Right renal cortex interstitium (tissue), 3 donors: Measurements from ENCODE around the gene B4GAT1. TPM values are rescaled to one million over a fixed set of nuclear protein-coding genes. Genes with fewer than 3 reads are reported as not detected.
"Not testable (repeated sequence)": the region's sequence is repeated elsewhere in the genome, so short reads cannot be mapped to it uniquely, and the experiment has no call there.

Source experiments
- DNase-seq, 3 donors: peaks; one replicate each; pipeline ENCODE4 v3.0.0-alpha.2; 2013; ENCODE audit warnings: low read depth in 3 of 3, low spot score in 2 of 3
- polyA plus RNA-seq, 3 donors: library from polyadenylated mRNA; unstranded; fragments of 120-200 nt; gene quantifications; one replicate each; pipeline ENCODE4 v1.2.1, GENCODE V29; 2013; ENCODE audit not compliant: insufficient read length in 3 of 3

Gene B4GAT1
- polyA plus RNA-seq, 3 donors: 50.0 to 55.0 (median 50.6) TPM

GRCh38 chr11:66326261-66327111 lies 20.9 kb downstream of the B4GAT1 start:
- no peak for DNase-seq

GRCh38 chr11:66325263-66325671 lies 22.2 kb downstream of the B4GAT1 start:
- DNase-seq: no peak

DNA sequence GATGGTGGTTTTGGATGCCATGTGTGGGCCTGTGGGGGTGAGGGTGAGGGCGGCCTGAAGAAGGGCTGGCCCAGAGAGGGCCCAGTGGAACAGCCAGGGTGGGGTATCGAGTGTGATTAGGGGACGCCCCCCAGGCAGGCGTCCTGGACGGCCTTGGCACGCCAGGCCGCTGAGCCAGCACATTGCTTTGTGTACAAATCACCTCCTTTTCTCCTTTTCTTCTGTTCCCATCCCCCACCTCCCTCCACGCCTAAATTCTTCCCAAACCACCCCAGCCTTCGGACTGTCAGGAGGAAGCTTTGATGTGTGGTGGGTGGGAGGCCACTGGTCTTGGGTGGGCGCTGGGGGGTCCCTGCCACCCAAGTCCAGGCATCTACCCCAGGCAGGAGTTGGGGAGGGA lies 22.8 kb downstream of the B4GAT1 start:
- no peak for DNase-seq

GRCh38 chr11:66323684-66324083 lies 23.7 kb downstream of the B4GAT1 start:
- DNase-seq: no peak

GRCh38 chr11:66322732-66323427 lies 24.5 kb downstream of the B4GAT1 start:
- no peak for DNase-seq

DNA sequence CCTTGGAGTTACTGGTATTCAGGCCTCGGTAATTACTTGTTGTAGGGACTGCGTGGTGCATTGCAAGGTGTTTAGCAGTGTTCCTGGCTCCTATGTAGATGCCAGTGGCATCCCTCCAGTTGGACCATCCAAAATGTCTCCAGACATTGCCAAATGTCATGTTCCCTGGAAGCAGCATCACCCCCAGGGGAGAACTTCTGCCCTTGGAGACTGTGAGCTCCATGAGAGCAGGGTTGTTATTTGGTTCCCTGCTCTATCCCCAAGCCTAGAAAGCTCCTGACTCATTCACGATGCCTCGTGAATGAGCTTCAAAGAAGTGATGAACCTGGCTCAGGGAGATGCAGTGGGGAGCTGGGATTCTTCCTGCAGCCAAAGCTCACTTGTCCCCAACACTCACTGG lies 25.8 kb downstream of the B4GAT1 start:
- DNase-seq: no peak

DNA sequence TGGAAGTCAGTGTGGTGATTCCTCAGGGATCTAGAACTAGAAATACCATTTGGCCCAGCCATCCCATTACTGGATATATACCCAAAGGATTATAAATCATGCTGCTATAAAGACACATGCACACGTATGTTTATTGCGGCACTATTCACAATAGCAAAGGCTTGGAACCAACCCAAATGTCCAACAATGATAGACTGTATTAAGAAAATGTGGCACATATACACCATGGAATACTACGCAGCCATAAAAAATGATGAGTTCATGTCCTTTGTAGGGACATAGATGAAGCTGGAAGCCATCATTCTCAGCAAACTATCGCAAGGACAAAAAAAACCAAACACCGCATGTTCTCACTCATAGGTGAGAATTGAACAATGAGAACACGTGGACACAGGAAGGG lies 26.7 kb downstream of the B4GAT1 start:
- not testable (repeated sequence) for DNase-seq

- not testable (repeated sequence) for DNase-seq
Observed at GRCh38 chr11:66320289-66320688, 27.1 kb downstream of the B4GAT1 start.

GRCh38 chr11:66318600-66318970 lies 28.8 kb downstream of the B4GAT1 start:
- no peak for DNase-seq

GRCh38 chr11:66317723-66318599 lies 29.5 kb downstream of the B4GAT1 start:
- DNase-seq: no peak

DNA sequence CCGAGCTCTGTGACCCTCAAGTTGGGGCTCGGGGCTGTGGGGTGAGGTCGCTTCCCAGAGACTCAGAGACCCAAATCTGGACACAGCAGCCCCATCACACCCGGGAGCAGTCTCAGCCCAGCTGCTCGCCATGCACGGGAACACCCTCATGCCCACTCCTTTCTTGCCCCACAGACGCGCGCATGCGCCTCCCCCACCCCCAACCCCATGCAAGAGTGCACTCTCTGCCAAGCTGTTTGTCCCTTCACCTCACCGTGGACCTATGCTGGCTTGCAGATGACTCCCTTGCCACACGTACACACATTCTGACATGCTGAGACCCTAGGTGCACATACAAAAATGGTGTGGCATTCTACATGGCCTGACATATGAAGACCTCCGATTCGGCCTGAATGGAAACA lies 30.1 kb downstream of the B4GAT1 start:
- DNase-seq: peak in 1 of 3 donors; percentile 52

DNA sequence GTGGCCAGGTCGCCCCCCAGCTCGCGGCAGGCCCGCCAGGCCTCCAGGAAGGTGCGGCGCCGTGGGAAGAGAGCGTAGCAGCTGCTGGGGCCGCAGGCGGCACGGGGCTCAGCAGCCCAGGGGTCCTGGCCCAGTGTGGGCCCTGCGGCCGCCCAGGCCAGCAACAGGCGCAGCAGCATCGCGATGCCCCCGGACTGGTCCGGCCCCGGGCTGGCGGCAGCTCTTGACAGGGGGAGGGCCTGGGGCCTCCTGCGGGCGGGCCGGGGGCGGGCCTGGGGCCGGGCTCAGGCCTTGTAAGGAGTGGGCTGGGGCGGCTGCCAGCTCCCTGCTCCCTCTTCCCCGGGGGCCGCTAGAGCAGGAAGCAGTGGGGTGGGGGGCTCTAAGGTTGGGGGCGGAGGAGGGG lies 30.6 kb downstream of the B4GAT1 start, which contains the start of gene CD248:
TSS of gene CD248 (minus strand) at position 196 of the 403 bp plus-strand sequence. CDS start at position 179, 17 bp downstream.
- peak in 1 of 3 donors; percentile 47 for DNase-seq

DNA sequence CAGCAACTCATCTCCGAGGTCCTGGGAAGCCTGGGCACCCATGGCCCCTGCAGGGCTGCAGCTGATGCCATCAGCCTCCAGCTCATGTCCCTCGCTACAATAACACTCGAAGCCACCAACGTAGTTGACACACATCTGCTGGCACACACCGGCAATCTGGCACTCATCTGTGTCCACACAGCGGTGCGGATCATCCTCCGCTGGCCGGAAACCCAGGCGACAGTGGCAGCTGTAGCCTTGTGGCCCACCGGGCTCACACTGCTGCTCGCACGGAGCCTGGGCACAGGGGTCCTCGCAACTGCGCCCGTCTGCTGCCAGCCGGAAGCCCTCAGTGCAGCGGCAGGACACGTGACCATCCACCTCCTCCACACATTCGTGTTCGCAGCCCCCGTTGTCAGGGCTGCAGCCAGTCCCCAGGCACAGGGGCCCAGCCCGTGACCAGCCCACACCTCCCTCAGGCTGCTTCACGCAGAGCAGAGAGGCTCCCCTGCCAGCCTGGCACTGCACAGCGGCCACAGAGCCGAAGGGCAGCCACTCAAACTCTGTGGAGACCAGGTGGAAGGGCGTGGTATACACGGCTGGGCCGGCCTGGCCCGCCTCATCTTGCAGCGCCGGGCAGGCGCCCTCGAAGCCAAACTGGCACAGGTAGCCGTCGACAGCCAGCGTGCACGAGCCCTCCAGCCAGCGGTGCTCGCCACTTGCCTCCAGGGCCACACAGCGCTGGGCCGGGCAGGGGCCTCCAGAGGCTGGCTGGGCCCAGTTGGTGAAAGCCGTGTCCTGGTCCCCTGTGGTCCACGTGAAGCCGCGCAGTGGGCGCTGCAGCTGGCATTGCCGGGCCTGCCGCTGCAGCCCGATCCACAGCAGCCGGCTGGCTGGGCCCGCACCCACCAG lies 31.3 kb downstream of the B4GAT1 start:
- DNase-seq: no peak

DNA sequence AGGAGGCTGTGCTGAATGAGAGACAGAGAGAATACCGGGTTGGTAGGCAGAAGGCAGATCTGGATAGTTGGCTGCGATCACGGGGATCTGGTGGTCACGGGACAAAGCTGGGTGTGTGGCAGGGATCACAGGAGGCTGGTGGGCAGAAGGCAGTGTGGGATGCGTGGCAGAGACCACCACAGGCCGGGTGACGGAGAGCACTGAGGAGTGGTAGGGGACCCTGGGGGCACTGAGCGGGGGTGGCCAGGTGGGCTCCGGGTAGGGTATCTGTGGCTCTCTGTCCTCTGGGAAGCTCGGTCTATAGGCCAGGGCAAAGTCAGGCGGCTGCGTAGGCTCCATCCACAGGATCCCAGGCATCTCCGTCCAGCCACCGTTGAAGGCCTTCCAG lies 31.9 kb downstream of the B4GAT1 start:
- no peak for DNase-seq

DNA sequence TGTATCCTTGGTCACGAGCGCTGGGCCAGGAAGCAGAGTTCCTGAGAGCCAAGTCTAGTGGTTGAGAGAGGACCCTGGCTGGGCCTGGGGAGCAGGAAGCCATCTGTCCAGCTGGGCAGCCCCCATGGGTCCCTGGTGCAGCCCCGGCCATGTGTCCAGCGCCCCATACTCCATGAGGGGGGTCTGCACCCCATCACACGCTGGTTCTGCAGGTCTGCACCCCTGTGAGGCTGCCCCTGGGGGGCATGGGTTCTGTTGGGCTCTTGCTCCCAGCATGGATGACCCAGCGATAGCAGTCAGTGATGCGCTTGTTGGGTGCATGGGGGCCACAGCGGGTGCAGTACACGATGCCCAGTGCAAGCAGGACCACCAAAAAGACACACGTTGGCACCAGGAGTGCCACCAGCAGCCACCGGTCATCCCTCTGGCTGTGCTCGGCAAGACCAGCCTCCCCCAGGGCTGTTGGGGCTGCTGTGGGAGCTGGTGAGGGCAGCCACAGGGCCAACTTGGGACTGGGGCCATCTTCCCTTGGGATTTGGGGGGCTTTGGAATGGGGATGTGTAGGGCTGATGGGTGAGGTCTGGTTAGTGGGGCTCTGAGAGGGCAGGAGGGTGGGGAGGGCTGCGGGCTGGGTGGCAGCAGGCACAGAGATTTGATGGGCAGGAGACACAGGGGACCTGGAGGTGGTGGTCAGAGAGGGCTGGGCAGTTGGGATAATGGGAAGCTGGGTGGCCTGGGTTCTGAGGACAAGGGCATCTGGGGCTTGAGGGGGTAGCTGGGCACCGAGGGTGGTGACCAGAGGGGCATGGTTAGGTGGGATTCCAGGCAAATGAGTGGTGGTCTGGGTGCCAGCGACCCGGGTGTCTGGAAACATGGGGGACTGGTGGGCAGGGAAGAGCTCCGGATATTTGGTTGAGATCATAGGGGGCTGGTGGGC lies 32.6 kb downstream of the B4GAT1 start:
- DNase-seq: no peak

GRCh38 chr11:66314186-66314501 lies 33.3 kb downstream of the B4GAT1 start:
- no peak for DNase-seq

DNA sequence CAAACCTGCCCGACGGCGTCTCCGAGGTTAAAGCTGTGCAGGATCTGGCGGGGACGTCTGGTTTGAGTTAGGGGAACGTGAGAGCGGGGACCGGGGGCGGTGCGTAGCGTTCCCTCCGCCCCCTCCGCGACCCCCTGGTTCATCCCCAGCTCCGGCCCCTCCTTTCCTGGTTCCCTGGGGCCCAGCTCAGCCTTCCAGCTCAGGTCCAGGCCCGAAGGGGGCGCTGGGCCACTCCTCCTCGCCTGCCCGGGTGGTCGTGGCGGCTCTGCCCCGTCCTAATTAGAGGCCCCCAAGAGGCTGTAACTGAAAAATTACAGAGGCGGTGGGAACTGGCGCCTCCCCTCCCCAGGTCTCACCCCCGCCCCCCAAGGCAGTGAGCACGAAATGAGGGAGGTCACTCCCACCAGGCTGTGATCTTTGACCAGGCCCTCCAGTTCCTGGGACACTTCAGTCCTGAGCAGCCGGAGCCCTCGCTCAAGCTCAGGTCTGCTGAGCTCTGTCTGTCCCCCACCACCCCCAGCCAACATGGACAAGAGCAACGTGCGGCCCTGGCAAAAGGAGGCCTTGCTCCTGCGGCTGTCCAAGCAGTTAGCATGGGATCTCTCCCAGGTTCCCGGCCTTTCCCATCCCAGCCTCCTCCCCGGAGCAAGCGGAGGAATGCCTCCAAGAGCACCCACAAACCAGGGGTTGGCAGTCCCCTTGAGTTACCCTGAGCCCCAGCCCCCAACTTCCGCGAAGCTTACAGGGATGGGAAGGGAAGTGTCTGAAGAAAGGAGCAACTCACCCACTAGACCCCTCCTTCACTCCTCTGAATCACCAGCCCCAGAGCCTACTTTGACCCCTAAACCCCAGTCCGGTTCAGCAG lies 33.9 kb downstream of the B4GAT1 start:
- peak in 1 of 3 donors; percentile 63 for DNase-seq
